GM23248 (cell line): ENCODE measurements around the gene SUMO4. TPM values are rescaled to one million over a fixed set of nuclear protein-coding genes. Genes with fewer than 3 reads are reported as not detected.

Experiments
- DNase-seq: peaks from one replicate; pipeline ENCODE4 v3.0.0-alpha.2; 2015
- H2AFZ ChIP-seq: fragments of 200-600 bp; sonication (generic); 2 replicates; pipeline ENCODE4 v1.6.1; 2016; ENCODE audit warnings: antibody characterized with exemption
- H3F3A ChIP-seq: fragments of 200-600 bp; sonication (generic); 2 replicates; pipeline ENCODE4 v1.6.1; 2016; ENCODE audit warnings: mild to moderate bottlenecking, antibody characterized with exemption, mixed run types; ENCODE audit not compliant: insufficient read depth
- H3K27ac ChIP-seq: fragments of 200-600 bp; sonication (generic); 2 replicates; pipeline ENCODE4 v1.5.1; 2016; ENCODE audit warnings: mild to moderate bottlenecking
- H3K27me3 ChIP-seq: fragments of 200-600 bp; sonication (generic); replicated peaks from 2 replicates; pipeline ENCODE4 v1.6.1; 2016; ENCODE audit warnings: mild to moderate bottlenecking; ENCODE audit not compliant: insufficient read depth
- H3K36me3 ChIP-seq: fragments of 200-600 bp; sonication (generic); 2 replicates; pipeline ENCODE4 v1.6.1; 2016; ENCODE audit warnings: low read depth, mild to moderate bottlenecking
- H3K4me1 ChIP-seq: fragments of 200-600 bp; sonication (generic); 2 replicates; pipeline ENCODE4 v1.6.1; 2016; ENCODE audit warnings: mild to moderate bottlenecking; ENCODE audit not compliant: insufficient read depth
- H3K4me2 ChIP-seq: fragments of 200-600 bp; sonication (generic); one replicate; pipeline ENCODE4 v1.6.1; 2016; ENCODE audit warnings: mild to moderate bottlenecking; ENCODE audit not compliant: unreplicated experiment
- H3K4me3 ChIP-seq: fragments of 200-600 bp; sonication (generic); 2 replicates; pipeline ENCODE4 v1.5.1; 2016; ENCODE audit warnings: mild to moderate bottlenecking
- H3K79me2 ChIP-seq: fragments of 200-600 bp; sonication (generic); 2 replicates; pipeline ENCODE4 v1.6.1; 2016; ENCODE audit warnings: mild to moderate bottlenecking; ENCODE audit not compliant: insufficient read depth
- H3K9ac ChIP-seq: fragments of 200-600 bp; sonication (generic); 2 replicates; pipeline ENCODE4 v1.6.1; 2016; ENCODE audit warnings: mild to moderate bottlenecking
- H3K9me2 ChIP-seq: fragments of 200-600 bp; sonication (generic); 2 replicates; pipeline ENCODE4 v1.6.1; 2016; ENCODE audit warnings: mixed run types, mild to moderate bottlenecking, moderate library complexity; ENCODE audit not compliant: insufficient read depth
- H3K9me3 ChIP-seq: fragments of 200-600 bp; sonication (generic); one replicate; pipeline ENCODE4 v1.6.1; 2017; ENCODE audit warnings: low read depth
- H4K20me1 ChIP-seq: fragments of 200-600 bp; sonication (generic); 2 replicates; pipeline ENCODE4 v1.6.0; 2016; ENCODE audit not compliant: insufficient read depth
- EZH2 ChIP-seq: fragments of 200-600 bp; sonication (generic); IDR thresholded peaks from 2 replicates; pipeline ENCODE4 v1.6.1; 2018; ENCODE audit warnings: antibody characterized with exemption, mild to moderate bottlenecking; ENCODE audit not compliant: insufficient read depth, poor library complexity, severe bottlenecking
- EZH2phosphoT487 ChIP-seq: fragments of 200-600 bp; sonication (generic); IDR thresholded peaks from 2 replicates; pipeline ENCODE4 v1.6.1; 2018; ENCODE audit warnings: antibody characterized with exemption, moderate library complexity, mild to moderate bottlenecking, low read depth; ENCODE audit not compliant: insufficient read depth
- WGBS, 2 experiments: methylation state at CpG; one replicate each; pipeline ENCODE4 v1.1.6; 2015 to 2017; ENCODE audit warnings: low lambda C conversion rate in 2 of 2, low coverage in 1 of 2; ENCODE audit errors: missing lambda C conversion rate in 2 of 2; 5-methylcytosine and 5-hydroxymethylcytosine counted together
- in situ Hi-C: fragments of 300-500 bp; cut with MboI; formaldehyde crosslinking; loops from 2 replicates; pipeline ENCODE4 v1.15.0; 2020
- polyA plus RNA-seq: library from polyadenylated mRNA; unstranded; fragments of >200 nt; fragmentation: Nextera tagmentation; extraction: Ambion mirVana; gene quantifications from 2 replicates; pipeline ENCODE4 v1.2.1, GENCODE V29; 2016
- total RNA-seq: library from RNA; depleted of rRNA; stranded (reverse); fragments of >200 nt; shearing (Covaris generic); gene quantifications from 2 replicates; pipeline ENCODE4 v1.2.3, GENCODE V29; 2014; rRNA removed

The SUMO4 gene
- total RNA-seq (6.3 TPM in 1 of 2 replicates, not detected in the other), polyA plus RNA-seq (0.18 and 0.23 TPM in 2 replicates)

DNA sequence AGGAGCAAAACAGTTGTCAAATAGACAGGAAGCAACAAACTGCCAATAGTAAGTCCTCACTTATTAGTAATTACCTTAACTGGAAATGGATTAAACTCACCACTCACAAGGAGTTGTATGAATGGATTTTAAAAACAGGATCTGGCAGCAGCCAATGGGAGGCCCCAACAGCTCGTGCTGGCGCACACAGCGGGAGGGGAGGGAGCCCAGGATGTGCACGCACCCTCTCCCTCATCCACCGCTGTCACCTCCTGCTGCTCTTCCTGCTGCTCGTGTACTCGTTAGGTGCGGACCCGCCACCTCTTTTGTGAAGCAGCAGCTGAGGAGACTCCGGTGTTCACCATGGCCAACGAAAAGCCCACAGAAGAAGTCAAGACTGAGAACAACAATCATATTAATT lies at the start of gene SUMO4:
Gene SUMO4 (plus strand): TSS at position 213 of the 400 bp plus-strand sequence. CDS start 130 bp downstream, at position 343.
- H3K9me2 ChIP-seq = no peaks in the 10 kb centered on the region
- H3F3A ChIP-seq = no peaks in the 10 kb centered on the region
- TF ChIP-seq EZH2phosphoT487 = no peak
- 95 to 97% methylated on average over 11 of the region's 11 CpGs for WGBS, 2 experiments
- no peak within 1 kb of the TSS for H3K9ac ChIP-seq
- H3K4me2 ChIP-seq = no peak within 1 kb of the TSS
- H2AFZ ChIP-seq = no peak within 1 kb of the TSS
- H4K20me1 ChIP-seq = no peaks in the 10 kb centered on the region
- no peaks in the 10 kb centered on the region for H3K4me1 ChIP-seq
- H3K4me3 ChIP-seq = no peak within 1 kb of the TSS
- peaks cover 71% of the 10 kb centered on the region for H3K36me3 ChIP-seq
- in situ Hi-C loops = no loop called here
- H3K27ac ChIP-seq = no peak within 1 kb of the TSS
- H3K79me2 ChIP-seq = peaks cover 35% of the 10 kb centered on the region
- no peaks in the 10 kb centered on the region for H3K9me3 ChIP-seq
- DNase-seq = no peak
- no peaks in the 10 kb centered on the region for H3K27me3 ChIP-seq

GRCh38 chr6:149354009-149354408 lies 46.1 kb upstream of the SUMO4 start:
- Histone ChIP-seq H3F3A (no peaks in the 10 kb centered on the region), H3K4me3 (no peak overlapping the region), H3K27me3 (no peaks in the 10 kb centered on the region), H3K27ac (no peak overlapping the region), H3K4me2 (no peak overlapping the region), H3K9me2 (no peaks in the 10 kb centered on the region), H3K79me2 (peaks cover 100% of the 10 kb centered on the region), H4K20me1 (peaks cover 19% of the 10 kb centered on the region; the same call in 1 of the 2 replicates), H3K9me3 (no peaks in the 10 kb centered on the region), H3K4me1 (no peaks in the 10 kb centered on the region), H3K9ac (no peak overlapping the region), H2AFZ (no peak overlapping the region), H3K36me3 (no peaks in the 10 kb centered on the region)
- in situ Hi-C loops = no loop called here
- 98 to 100% methylated on average over 2 of the region's 2 CpGs for WGBS, 2 experiments
- no peak for DNase-seq
- TF ChIP-seq EZH2 = no peak
- TF ChIP-seq EZH2phosphoT487 = no peak

- Histone ChIP-seq H3K79me2 (peaks cover 100% of the 10 kb centered on the region), H3K9ac (no peak overlapping the region), H3K27me3 (no peaks in the 10 kb centered on the region), H3K4me1 (no peaks in the 10 kb centered on the region), H3K4me2 (no peak overlapping the region), H3K9me2 (no peaks in the 10 kb centered on the region), H3F3A (no peaks in the 10 kb centered on the region), H3K36me3 (no peaks in the 10 kb centered on the region), H4K20me1 (peaks cover 13% of the 10 kb centered on the region; the same call in 1 of the 2 replicates), H3K9me3 (no peaks in the 10 kb centered on the region), H3K27ac (no peak overlapping the region), H2AFZ (no peak overlapping the region), H3K4me3 (no peak overlapping the region)
- in situ Hi-C loops = no loop called here
- 93 to 96% methylated on average over 6 of the region's 6 CpGs for WGBS, 2 experiments
- no peak for TF ChIP-seq EZH2phosphoT487
- no peak for TF ChIP-seq EZH2
- DNase-seq = no peak
Measured at GRCh38 chr6:149356081-149356750, 43.8 kb upstream of the SUMO4 start.

DNA sequence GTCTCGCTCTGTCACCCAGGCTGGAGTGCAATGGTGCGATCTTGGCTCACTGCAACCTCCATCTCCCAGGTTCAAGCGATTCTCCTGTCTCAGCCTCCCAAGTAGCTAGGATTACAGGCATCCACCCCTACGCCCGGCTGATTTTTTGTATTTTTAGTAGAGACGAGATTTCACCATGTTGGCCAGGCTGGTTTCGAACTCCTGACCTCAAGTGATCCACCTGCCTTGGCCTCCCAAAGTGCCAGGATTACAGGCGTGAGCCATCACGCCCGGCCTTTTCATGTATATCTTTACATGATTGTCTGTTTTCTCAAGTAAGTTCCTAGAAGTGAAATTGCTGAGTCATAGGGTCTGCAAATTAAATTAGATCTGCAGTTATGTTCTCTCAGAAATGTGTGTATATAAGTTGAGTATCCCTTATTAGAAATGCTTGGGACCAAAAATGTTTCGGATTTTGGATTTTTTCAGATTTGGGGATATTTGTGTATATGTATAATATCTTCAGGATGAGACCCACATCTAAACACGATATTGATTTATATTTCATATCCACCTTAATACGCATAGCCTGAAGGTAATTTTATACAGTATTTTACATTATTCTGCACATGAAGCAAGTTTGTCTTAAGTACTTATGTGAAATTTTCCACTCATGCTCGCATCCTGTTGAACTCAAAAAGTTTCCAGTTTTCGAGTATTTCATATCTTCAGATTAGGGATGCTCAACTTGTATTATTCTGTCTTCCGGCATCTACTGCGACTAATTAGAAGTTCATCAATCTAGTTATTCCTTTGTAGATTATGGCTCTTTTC lies 42.1 kb upstream of the SUMO4 start:
- H3K4me3 ChIP-seq = no peak overlapping the region
- 95% methylated on average over 17 of the region's 17 CpGs for WGBS, 2 experiments
- no peaks in the 10 kb centered on the region for H3K36me3 ChIP-seq
- H3K9me2 ChIP-seq = no peaks in the 10 kb centered on the region
- no peak for DNase-seq
- no peaks in the 10 kb centered on the region for H3K9me3 ChIP-seq
- no peak overlapping the region for H3K9ac ChIP-seq
- H3K4me2 ChIP-seq = no peak overlapping the region
- in situ Hi-C loops = no loop called here
- H3K4me1 ChIP-seq = no peaks in the 10 kb centered on the region
- peaks cover 100% of the 10 kb centered on the region for H3K79me2 ChIP-seq
- no peak overlapping the region for H2AFZ ChIP-seq
- H4K20me1 ChIP-seq = peaks cover 17% of the 10 kb centered on the region; the same call in 1 of the 2 replicates
- no peaks in the 10 kb centered on the region for H3K27me3 ChIP-seq
- H3K27ac ChIP-seq = no peak overlapping the region
- TF ChIP-seq EZH2 (no peak), EZH2phosphoT487 (no peak)
- no peaks in the 10 kb centered on the region for H3F3A ChIP-seq
